NCI-H2171 (cell line): Measurements from ENCODE around the gene ELFN2.

ENCODE experiments used
- DNase-seq: peaks from one replicate; lab custom pipeline; 2025; lab: John Stamatoyannopoulos, UW

Gene ELFN2

GRCh38 chr22:37384691-37385090, 42.6 kb downstream of the ELFN2 start:
- no peak for DNase-seq

- peak; percentile 79 for DNase-seq
These were observed 43.9 kb downstream of the ELFN2 start for GRCh38 chr22:37383341-37383740.

GRCh38 chr22:37381489-37381888, 45.8 kb downstream of the ELFN2 start:
- no peak for DNase-seq

- DNase-seq = no peak
These were observed 47.6 kb downstream of the ELFN2 start for GRCh38 chr22:37379722-37380121.

GRCh38 chr22:37379085-37379484, 48.2 kb downstream of the ELFN2 start:
- no peak for DNase-seq

GRCh38 chr22:37378642-37379058, 48.6 kb downstream of the ELFN2 start:
- no peak for DNase-seq

- no peak for DNase-seq
These were observed 49.4 kb downstream of the ELFN2 start for GRCh38 chr22:37377927-37378326.

- DNase-seq = no peak
These were observed 50.1 kb downstream of the ELFN2 start for GRCh38 chr22:37377138-37377537.

- no peak for DNase-seq
These were observed 50.6 kb downstream of the ELFN2 start for GRCh38 chr22:37376643-37377042.

GRCh38 chr22:37375801-37376200, 51.5 kb downstream of the ELFN2 start:
- no peak for DNase-seq

GRCh38 chr22:37374571-37374970, 52.7 kb downstream of the ELFN2 start:
- DNase-seq = no peak

- no peak for DNase-seq
These were observed 53.8 kb downstream of the ELFN2 start for GRCh38 chr22:37373451-37373850.

GRCh38 chr22:37371911-37372310, 55.4 kb downstream of the ELFN2 start:
- no peak for DNase-seq

GRCh38 chr22:37371491-37371890, 55.8 kb downstream of the ELFN2 start:
- no peak for DNase-seq

GRCh38 chr22:37370306-37370979, 56.8 kb downstream of the ELFN2 start:
- peak; percentile 38 for DNase-seq

GRCh38 chr22:37369483-37369882, 57.8 kb downstream of the ELFN2 start:
- DNase-seq = no peak

- no peak for DNase-seq
These were observed 59.2 kb downstream of the ELFN2 start for GRCh38 chr22:37368058-37368457.

- DNase-seq = no peak
These were observed 60.7 kb downstream of the ELFN2 start for GRCh38 chr22:37366601-37367000.

- DNase-seq = no peak
These were observed 61.3 kb downstream of the ELFN2 start for GRCh38 chr22:37365950-37366349.

- DNase-seq = no peak
These were observed 63.9 kb downstream of the ELFN2 start for GRCh38 chr22:37363261-37363992.

- no peak for DNase-seq
These were observed 64.7 kb downstream of the ELFN2 start for GRCh38 chr22:37362621-37363020.

GRCh38 chr22:37358917-37359316, 68.4 kb downstream of the ELFN2 start:
- no peak for DNase-seq

- no peak for DNase-seq
These were observed 68.9 kb downstream of the ELFN2 start for GRCh38 chr22:37358386-37358785.
